ENCODE data around the gene RTCA. TPM values are rescaled to one million over a fixed set of nuclear protein-coding genes. Genes with fewer than 3 reads are reported as not detected.

The RTCA gene
- total RNA-seq, 2 experiments from 2014 or later, result 47.8 to 53.0 TPM

Small RNAs within 50 kb of the gene (microRNA-seq; reads per million reads assigned to microRNA genes)
- not detected for gene MIR553 (ENCODE audit: borderline replicate concordance)

Other genes starting within 250 kb of the RTCA start
- 10 to 100 TPM; 14.2 to 17.4 TPM for gene SASS6, start 133.3 kb upstream of the RTCA start, total RNA-seq
- gene TRMT13, start 133.1 kb upstream of the RTCA start, total RNA-seq, result 10 to 100 TPM; 19.0 to 20.2 TPM
- gene LRRC39, start 88.0 kb upstream of the RTCA start, total RNA-seq, result under 1 TPM; 0.32 to 0.51 TPM
- gene DBT, start 16.4 kb upstream of the RTCA start, total RNA-seq, result 10 to 100 TPM; 11.0 to 12.8 TPM
- 10 to 100 TPM; 12.2 to 13.6 TPM for gene CDC14A, start 86.3 kb downstream of the RTCA start, total RNA-seq

Measured in activated CD4-positive, alpha-beta T cell treated with anti-CD3 and anti-CD28 coated beads for 36 hours (primary cell).